Activated gamma-delta T cell (primary cell): ENCODE measurements around the gene RRM1.
A peak's percentile ranks its signal among the peaks of the same experiment; 100 is the strongest.
"Not testable (repeated sequence)": the region's sequence is repeated elsewhere in the genome, so short reads cannot be mapped to it uniquely, and the experiment has no call there.

Experiments
- DNase-seq: peaks from one replicate; lab custom pipeline; 2025; lab: John Stamatoyannopoulos, UW
- total RNA-seq, 2 donors: gene quantifications; one replicate each; lab custom pipeline; 2026; lab: John Stamatoyannopoulos, UW

Gene RRM1
- total RNA-seq, result 57.2 reads per million in 2 donors

- DNase-seq, result peak; percentile 86
These were observed at the start of gene RRM1 for GRCh38 chr11:4094348-4095291. TSS of gene RRM1 (plus strand) at chr11:4094799. CDS start at chr11:4095013, 214 bp downstream.

- DNase-seq, result no peak
These were observed 49.5 kb upstream of the RRM1 start for GRCh38 chr11:4044976-4045646.

GRCh38 chr11:4048340-4048739 is 46.3 kb upstream of the RRM1 start:
- no peak for DNase-seq

GRCh38 chr11:4049006-4049405 is 45.6 kb upstream of the RRM1 start:
- DNase-seq, result no peak

- no peak for DNase-seq
These were observed 44.5 kb upstream of the RRM1 start for GRCh38 chr11:4050138-4050537.

- not testable (repeated sequence) for DNase-seq
These were observed 41.4 kb upstream of the RRM1 start for GRCh38 chr11:4053200-4053599.

- DNase-seq, result no peak
These were observed 40.0 kb upstream of the RRM1 start for GRCh38 chr11:4054643-4055042.

- DNase-seq, result no peak
These were observed 35.2 kb upstream of the RRM1 start for GRCh38 chr11:4059424-4059823.

- DNase-seq, result no peak
These were observed 34.2 kb upstream of the RRM1 start for GRCh38 chr11:4060182-4060923.

GRCh38 chr11:4061700-4062099 is 32.9 kb upstream of the RRM1 start:
- DNase-seq, result no peak

- no peak for DNase-seq
These were observed 31.3 kb upstream of the RRM1 start for GRCh38 chr11:4063348-4063747.

GRCh38 chr11:4064278-4064955 is 30.2 kb upstream of the RRM1 start:
- DNase-seq, result no peak

GRCh38 chr11:4065086-4065485 is 29.5 kb upstream of the RRM1 start:
- DNase-seq, result no peak

GRCh38 chr11:4065601-4066377 is 28.8 kb upstream of the RRM1 start:
- DNase-seq, result no peak

- no peak for DNase-seq
These were observed 27.7 kb upstream of the RRM1 start for GRCh38 chr11:4066910-4067309.

- DNase-seq, result no peak
These were observed 25.6 kb upstream of the RRM1 start for GRCh38 chr11:4068962-4069361.

GRCh38 chr11:4071325-4071724 is 23.3 kb upstream of the RRM1 start:
- no peak for DNase-seq

- no peak for DNase-seq
These were observed 22.7 kb upstream of the RRM1 start for GRCh38 chr11:4071914-4072313.

- no peak for DNase-seq
These were observed 21.8 kb upstream of the RRM1 start for GRCh38 chr11:4072668-4073285.

GRCh38 chr11:4074266-4074665 is 20.3 kb upstream of the RRM1 start:
- no peak for DNase-seq

- no peak for DNase-seq
These were observed 17.8 kb upstream of the RRM1 start for GRCh38 chr11:4076774-4077173.
